ENCODE measurements around the gene CCDC127. TPM values are rescaled to one million over a fixed set of nuclear protein-coding genes. Genes with fewer than 3 reads are reported as not detected.
A peak's percentile ranks its signal among the peaks of the same experiment; 100 is the strongest.
"Not testable (repeated sequence)": the region's sequence is repeated elsewhere in the genome, so short reads cannot be mapped to it uniquely, and the experiment has no call there.

CCDC127 gene
- polyA plus RNA-seq, 1 experiment: 4.5 TPM

DNA sequence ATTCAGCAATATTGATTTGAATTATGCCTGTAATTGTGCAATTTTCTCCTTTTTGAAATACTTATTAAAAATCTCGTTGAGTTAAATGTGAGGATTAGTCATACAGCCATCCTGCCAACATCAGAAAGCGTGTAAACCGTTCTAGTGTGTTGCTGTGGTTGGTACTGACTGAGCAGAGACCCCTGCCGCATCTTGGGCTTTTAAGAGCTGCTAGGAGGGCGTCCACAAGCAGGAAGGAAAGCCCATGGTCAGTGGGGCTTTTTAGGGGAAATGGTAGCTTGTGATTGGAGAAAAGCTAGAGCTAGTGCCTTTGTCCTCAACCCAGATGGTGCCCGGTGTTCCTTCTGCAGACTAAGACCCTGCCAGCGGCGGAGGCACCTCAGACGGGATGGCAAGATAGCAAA is 1.5 kb upstream of the CCDC127 start:
- CTCF ChIA-PET: interaction anchor here (0.5 to 2.7 kb wide), 5 partner anchors 12 to 82 kb away, joined by 3 to 7 read pairs (median 3); no protein-coding TSS in a partner anchor
- no peak for DNase-seq (ENCODE audit: low read depth)
- Histone ChIP-seq H3K4me3 (ENCODE audit: low read depth, low read length) (peak overlapping the region; percentile 96), H3K36me3 (ENCODE audit: control insufficient read depth, insufficient read depth, low read length) (peaks cover 2% of the 10 kb centered on the region), H3K27me3 (ENCODE audit: control insufficient read depth, insufficient read depth, low read length) (no peaks in the 10 kb centered on the region)
- POLR2A ChIA-PET: no interaction called here
- TF ChIP-seq, protein P1, sequence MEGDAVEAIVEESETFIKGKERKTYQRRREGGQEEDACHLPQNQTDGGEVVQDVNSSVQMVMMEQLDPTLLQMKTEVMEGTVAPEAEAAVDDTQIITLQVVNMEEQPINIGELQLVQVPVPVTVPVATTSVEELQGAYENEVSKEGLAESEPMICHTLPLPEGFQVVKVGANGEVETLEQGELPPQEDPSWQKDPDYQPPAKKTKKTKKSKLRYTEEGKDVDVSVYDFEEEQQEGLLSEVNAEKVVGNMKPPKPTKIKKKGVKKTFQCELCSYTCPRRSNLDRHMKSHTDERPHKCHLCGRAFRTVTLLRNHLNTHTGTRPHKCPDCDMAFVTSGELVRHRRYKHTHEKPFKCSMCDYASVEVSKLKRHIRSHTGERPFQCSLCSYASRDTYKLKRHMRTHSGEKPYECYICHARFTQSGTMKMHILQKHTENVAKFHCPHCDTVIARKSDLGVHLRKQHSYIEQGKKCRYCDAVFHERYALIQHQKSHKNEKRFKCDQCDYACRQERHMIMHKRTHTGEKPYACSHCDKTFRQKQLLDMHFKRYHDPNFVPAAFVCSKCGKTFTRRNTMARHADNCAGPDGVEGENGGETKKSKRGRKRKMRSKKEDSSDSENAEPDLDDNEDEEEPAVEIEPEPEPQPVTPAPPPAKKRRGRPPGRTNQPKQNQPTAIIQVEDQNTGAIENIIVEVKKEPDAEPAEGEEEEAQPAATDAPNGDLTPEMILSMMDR (IDR thresholded peaks at IDR 0.05; ENCODE audit: insufficient read depth, low read depth, low read length): no peak

DNA sequence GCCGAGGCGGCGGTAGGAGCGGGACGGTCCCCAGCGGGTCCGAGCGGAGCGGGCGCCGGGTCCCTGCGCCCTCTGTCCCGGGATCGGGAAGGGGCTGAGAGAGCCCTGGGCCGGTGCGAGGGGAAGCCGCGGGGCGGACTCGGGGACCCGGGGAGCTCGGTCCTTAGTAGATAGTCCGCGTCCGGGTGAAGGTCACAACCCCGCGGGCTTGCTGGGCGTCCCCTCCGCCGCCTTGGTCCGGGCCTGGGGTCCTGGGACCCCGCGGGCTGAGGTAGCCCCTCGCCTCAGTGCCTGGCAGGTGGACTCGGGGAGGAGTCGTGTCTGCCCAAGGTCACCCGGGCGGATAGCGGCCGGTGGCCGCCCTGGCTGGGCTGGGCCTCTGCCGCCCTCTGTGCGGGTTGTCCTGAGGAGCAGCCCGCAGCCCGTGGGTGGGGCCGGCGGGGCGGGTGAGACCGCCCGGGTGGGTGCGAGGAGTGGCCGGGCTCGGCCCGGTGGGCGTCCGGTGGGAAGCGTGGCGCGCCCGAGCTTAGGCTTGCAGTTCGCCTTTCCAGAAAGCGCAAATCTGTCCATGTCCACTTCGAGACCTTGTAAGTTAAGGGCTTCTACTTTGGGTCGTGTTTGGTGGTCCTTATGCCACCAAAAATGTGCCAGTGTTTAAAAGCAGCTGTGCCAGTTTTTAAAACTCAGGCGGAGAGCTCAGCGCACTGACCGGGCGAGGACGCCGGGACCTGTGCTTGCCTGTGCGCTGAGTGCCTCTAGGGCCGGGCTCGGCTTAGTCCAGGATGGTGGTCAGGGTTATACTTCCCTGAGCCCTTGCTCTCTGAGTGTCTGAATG is 721 bp upstream of the CCDC127 start:
- DNase-seq (ENCODE audit: low read depth): no peak
- POLR2A ChIA-PET: no interaction called here
- H3K4me3 ChIP-seq (ENCODE audit: low read depth, low read length): peak overlapping the region; percentile 96
- H3K27me3 ChIP-seq (ENCODE audit: control insufficient read depth, insufficient read depth, low read length): no peaks in the 10 kb centered on the region
- H3K36me3 ChIP-seq (ENCODE audit: control insufficient read depth, insufficient read depth, low read length): no peaks in the 10 kb centered on the region
- CTCF ChIA-PET: interaction anchor here (0.5 to 2.7 kb wide), 12 partner anchors 8 to 178 kb away, joined by 3 to 7 read pairs (median 3); no protein-coding TSS in a partner anchor
- TF ChIP-seq, protein P1 (IDR thresholded peaks at IDR 0.05; ENCODE audit: insufficient read depth, low read depth, low read length): 0 out of 2 replicates have a peak, but pooled peaks have one; percentile 12

DNA sequence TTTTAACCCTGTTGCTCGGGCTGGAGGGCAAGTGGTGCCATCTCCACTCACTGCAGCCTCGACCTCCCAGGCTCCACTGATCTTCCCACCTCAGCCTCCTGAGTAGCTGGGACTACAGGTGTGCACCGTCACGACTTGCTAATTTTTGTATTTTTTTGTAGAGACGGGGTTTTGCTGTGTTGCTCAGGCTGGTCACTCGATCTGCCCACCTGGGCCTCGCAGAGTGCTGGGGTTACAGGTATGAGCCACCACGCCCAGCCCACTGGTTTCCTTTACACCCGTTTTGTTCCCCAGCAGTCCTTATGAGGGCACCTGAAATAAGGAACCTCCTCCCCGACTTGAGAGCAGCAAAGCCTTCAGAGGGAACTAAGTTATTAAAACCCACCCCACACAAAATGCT is 1.9 kb downstream of the CCDC127 start:
- H3K4me3 ChIP-seq (ENCODE audit: low read depth, low read length); H3K27me3 ChIP-seq (ENCODE audit: control insufficient read depth, insufficient read depth, low read length); DNase-seq (ENCODE audit: low read depth); CTCF ChIA-PET; POLR2A ChIA-PET; H3K36me3 ChIP-seq (ENCODE audit: control insufficient read depth, insufficient read depth, low read length): not testable (repeated sequence)

DNA sequence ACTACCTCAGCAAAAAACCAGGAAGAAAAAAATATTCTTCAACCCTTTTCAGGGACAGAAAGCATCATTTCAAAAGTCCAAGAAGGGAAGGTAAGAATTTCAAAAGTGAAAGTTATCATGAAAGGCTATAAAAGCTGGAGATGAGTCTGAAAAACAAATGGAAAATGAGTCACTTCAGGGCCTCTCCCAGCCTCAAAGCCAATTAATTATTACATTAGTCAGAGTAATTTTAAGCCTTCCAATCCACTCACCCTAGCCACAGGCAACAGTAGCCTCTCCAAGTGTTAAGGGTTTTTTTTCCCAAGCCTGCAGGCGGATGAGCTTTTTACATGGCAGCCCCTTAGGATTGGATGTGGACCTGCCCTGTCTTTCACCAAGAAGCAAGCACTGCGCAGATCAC is 2.7 kb downstream of the CCDC127 start:
- H3K4me3 ChIP-seq (ENCODE audit: low read depth, low read length); DNase-seq (ENCODE audit: low read depth); POLR2A ChIA-PET; H3K27me3 ChIP-seq (ENCODE audit: control insufficient read depth, insufficient read depth, low read length); CTCF ChIA-PET; H3K36me3 ChIP-seq (ENCODE audit: control insufficient read depth, insufficient read depth, low read length): not testable (repeated sequence)

DNA sequence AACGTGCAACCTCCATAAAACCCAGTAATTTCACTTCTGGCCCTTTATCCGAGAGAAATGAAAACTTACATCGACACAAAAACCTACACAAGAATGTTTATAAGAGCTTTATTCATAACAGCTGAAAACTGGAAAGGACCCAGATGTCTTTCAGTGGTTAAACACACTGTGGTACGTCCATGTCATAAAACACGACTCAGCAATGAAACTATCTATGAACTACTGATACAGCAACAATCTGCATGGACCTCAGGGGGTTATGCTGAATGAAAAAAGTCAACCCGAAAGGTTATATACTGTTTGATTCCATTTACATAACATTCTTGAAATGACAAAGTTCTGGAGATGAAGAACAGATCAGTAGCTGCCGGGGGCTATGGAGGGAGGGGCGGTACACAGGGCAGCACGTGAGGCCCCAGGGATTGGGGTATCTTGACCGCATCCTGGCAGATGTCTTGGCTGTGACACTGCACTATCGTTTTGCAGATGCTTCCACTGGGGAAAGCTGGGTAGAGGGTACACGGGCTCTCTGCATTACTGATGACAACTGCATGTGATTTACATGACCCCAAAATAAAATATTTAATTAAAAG is 4.1 kb downstream of the CCDC127 start:
- no peaks in the 10 kb centered on the region for H3K27me3 ChIP-seq (ENCODE audit: control insufficient read depth, insufficient read depth, low read length)
- H3K4me3 ChIP-seq (ENCODE audit: low read depth, low read length): no peak overlapping the region
- ChIA-PET POLR2A (no interaction called here), CTCF (no interaction called here)
- TF ChIP-seq, protein P1 (IDR thresholded peaks at IDR 0.05; ENCODE audit: insufficient read depth, low read depth, low read length): no peak
- no peak for DNase-seq (ENCODE audit: low read depth)
- H3K36me3 ChIP-seq (ENCODE audit: control insufficient read depth, insufficient read depth, low read length): 0 out of 2 replicates have a peak, but pooled peaks cover 2% of the 10 kb centered on the region

DNA sequence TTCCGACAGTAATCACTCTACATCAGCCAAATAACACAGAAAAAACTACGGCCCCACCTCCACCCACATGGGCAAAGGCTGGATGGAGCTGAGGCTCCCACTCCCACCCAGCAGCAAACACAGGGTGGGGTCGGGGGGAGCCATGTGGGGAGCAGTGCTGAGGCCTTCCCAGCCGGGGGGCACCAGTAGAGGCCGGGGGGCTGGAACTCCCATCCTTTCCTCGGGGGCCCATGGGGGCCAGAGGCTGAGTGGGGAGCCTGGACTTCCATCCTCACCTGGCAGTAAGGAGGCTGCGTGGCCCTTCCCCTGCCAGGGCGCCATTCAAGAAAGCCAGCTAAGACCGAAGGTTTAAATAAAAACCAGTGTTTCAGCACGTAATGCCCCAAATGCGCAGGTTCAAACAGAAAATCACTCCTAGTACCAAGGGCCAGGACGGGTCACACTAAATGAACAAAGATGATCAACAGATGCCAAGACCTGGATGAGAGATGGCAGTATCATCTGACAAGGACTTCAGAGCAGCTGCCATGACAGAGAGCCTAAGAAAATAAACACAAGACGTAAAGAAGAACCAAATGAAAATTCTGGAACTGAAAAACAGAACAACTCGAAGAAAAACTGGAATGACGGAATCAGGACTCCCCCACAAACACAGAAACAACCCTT is 9.4 kb downstream of the CCDC127 start:
- DNase-seq (ENCODE audit: low read depth): no peak
- no peak overlapping the region for H3K4me3 ChIP-seq (ENCODE audit: low read depth, low read length)
- POLR2A ChIA-PET: no interaction called here
- no peaks in the 10 kb centered on the region for H3K27me3 ChIP-seq (ENCODE audit: control insufficient read depth, insufficient read depth, low read length)
- TF ChIP-seq, protein P1 (IDR thresholded peaks at IDR 0.05; ENCODE audit: insufficient read depth, low read depth, low read length): no peak
- H3K36me3 ChIP-seq (ENCODE audit: control insufficient read depth, insufficient read depth, low read length): peaks cover 6% of the 10 kb centered on the region; the same call in 1 of the 2 replicates
- CTCF ChIA-PET: interaction anchor here (1.4 to 2.0 kb wide), 2 partner anchors 10 to 108 kb away, joined by 4 to 7 read pairs; partner anchors contain the start of genes CCDC127 and SDHA

Data from BJ (cell line).